Peyer's patch (tissue), 4 donors: ENCODE results near the gene CPNE8.

Experiments
- POLR2A ChIP-seq, 2 donors: fragments of 450-650 bp; IDR thresholded peaks; one replicate each; pipeline ENCODE4 v1.5.1; 2017; ENCODE audit warnings: antibody characterized with exemption in 2 of 2, mild to moderate bottlenecking in 2 of 2, moderate library complexity in 2 of 2
- TF ChIP-seq, protein P1 (sequence below), 6 experiments: fragments of 450-650 bp in 4 of 6; fragments of 200-600 bp in 2 of 6; sonication (generic) in 1 of 6; IDR thresholded peaks; one replicate each; pipeline ENCODE4 v1.5.1; 2017 to 2019; ENCODE audit warnings: antibody characterized with exemption in 6 of 6, mild to moderate bottlenecking in 3 of 6, moderate library complexity in 1 of 6

- TF ChIP-seq, protein P1, sequence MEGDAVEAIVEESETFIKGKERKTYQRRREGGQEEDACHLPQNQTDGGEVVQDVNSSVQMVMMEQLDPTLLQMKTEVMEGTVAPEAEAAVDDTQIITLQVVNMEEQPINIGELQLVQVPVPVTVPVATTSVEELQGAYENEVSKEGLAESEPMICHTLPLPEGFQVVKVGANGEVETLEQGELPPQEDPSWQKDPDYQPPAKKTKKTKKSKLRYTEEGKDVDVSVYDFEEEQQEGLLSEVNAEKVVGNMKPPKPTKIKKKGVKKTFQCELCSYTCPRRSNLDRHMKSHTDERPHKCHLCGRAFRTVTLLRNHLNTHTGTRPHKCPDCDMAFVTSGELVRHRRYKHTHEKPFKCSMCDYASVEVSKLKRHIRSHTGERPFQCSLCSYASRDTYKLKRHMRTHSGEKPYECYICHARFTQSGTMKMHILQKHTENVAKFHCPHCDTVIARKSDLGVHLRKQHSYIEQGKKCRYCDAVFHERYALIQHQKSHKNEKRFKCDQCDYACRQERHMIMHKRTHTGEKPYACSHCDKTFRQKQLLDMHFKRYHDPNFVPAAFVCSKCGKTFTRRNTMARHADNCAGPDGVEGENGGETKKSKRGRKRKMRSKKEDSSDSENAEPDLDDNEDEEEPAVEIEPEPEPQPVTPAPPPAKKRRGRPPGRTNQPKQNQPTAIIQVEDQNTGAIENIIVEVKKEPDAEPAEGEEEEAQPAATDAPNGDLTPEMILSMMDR (IDR thresholded peaks at IDR 0.05): no peak
- no peak for TF ChIP-seq POLR2A (IDR thresholded peaks at IDR 0.05)
These were observed 25.6 kb upstream of the CPNE8 start for GRCh38 chr12:38930990-38931389.
